AG08395 (cell line): ENCODE results near the gene TRIM10.
"Not testable (repeated sequence)": the region's sequence is repeated elsewhere in the genome, so short reads cannot be mapped to it uniquely, and the experiment has no call there.

Experiments used
- DNase-seq: peaks from one replicate; pipeline ENCODE4 v3.0.0; 2012; ENCODE audit warnings: mixed read lengths, low spot score

Gene TRIM10

DNA sequence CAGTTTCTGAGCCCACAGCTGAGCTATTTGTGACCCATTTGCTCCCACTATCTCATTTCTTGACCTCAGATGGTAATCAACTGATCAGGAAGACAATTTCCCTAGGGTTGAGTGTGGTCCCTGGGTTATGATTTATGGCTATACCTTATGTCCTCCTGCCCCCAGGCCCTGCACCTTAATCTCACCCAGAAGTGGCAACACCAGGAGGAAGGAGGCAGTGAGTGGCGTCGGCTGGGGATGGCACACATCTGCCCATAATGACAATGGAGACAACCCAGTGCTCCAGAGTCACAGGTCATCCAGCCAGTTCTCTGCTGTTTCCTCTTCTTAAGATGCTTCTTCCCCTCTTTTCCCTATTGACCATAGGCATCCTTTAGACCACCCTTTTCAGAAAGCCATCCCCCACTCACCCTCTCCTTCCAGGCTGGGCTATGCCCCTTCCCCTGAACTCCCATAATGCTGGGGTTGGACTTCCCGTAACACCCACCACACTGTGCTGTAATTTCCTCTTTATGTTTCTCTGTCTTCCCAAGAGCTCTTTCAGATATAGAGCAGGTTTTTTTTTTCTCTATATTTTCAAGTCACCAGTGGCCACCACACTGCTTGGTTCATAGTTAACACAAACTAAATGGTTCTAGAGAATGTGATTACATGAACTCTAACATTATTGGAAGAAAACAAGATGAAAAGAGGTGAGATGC is 8.0 kb downstream of the TRIM10 start:
- DNase-seq, result no peak

DNA sequence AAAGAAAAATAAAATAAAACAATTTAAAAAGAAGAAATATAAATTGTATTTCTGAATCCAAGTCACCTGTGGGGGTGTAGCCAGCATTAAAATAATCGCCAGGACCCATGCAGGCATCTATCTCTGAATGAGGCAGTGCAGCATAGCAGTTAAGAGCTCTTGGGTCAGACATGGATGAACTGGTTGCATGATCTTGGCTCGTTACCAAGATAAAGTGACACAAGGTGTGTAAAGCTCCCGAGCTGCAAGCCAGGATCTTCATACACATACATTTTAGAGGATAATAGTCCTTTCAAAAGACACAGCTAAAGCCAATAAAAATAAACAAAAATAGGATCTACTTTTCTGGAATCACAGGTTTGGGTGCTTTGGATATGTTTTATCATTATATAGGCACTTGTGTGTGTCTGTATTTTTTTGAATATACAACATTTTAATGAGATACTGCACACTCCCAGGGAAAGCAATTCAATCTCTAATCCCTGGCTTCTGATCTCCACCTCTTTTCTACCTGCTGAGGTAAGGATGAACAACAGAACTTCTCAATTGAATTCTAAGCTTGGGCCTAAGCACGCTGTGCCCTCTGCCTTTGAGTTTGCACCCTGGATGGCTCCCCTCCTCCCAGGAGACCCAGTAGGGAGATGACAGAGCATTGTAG is 8.9 kb downstream of the TRIM10 start:
- DNase-seq, result no peak

DNA sequence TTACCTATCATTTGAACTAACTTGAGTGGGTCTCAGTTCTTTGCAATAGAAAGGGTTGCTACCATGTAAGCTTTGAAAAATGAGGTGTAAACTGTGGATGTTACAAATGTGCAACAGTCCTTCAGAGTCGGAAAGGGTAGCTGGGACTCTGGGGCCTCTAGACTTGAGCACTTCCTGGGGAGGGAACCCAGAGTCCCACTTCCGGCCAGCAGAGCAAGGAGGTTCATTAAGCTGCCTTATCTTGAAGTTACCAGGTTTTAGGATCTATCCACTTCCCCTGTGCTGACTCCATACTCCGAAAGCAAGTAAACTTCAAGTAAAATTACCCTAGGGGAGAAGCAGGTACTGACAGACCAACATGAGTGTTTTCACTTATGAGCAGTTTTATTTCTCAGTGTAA is 9.4 kb downstream of the TRIM10 start:
- DNase-seq, result no peak

DNA sequence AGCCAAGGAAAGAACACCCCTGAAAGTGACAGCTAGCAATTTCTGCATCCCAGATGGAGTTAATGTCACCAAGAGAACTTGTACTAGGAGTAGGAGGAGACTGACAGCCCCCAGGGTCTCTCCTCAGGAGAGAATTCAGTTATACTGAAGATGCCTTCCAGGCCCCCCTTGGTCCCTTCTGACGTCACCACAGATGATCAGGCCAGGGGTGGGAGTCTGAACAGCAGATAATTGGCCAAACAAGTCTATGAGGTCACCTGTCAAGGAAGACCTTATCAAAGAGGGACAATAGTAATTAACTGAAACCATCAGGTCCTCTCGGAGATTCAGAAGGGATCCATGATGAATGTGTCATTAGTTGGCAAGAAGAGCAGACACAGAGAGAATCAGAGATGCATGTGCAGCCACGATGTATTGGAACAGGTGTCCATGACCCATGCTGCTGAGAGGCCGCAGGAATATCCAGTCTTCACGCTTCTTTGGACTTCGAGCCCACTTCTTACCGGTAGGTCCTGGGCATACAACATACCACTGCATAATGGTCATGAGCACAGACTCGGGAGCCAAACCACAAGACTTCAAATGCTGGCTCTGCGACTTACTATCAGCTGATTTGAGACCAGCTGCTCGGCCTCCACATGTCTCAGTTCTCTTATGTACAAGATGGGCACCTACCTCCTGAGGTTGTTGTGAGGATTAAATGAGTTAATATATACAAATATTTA is 10.2 kb downstream of the TRIM10 start:
- peak; percentile 26 for DNase-seq

DNA sequence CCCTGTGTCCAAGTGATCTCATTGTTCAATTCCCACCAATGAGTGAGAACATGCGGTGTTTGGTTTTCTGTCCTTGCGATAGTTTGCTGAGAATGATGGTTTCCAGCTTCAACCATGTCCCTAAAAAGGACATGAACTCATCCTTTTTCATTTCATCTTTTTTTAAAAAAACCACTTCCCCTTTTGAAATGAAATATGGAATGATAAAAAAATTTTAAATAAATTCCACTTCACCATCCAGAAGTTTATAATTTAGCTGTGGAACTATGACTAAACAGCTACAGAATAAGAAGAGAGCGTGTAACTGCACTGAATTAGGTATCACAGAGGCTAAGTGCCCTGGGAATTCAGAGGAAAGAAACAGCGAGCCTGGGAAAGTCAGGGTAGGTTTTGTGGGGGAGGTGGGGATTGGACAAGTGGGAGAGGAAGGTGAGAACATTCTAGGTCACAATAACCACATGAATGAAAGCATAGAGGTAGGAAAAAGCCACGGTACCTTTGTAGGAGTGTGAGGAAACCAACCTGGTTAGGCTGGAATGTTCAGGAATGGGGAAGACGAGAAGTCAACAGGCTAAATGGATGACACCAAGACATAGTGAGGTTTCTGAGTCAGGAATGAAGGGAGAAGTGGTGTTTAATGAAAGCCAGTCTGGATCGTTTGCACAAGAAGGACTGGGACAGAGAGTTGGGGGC is 11.0 kb downstream of the TRIM10 start:
- DNase-seq, result no peak

DNA sequence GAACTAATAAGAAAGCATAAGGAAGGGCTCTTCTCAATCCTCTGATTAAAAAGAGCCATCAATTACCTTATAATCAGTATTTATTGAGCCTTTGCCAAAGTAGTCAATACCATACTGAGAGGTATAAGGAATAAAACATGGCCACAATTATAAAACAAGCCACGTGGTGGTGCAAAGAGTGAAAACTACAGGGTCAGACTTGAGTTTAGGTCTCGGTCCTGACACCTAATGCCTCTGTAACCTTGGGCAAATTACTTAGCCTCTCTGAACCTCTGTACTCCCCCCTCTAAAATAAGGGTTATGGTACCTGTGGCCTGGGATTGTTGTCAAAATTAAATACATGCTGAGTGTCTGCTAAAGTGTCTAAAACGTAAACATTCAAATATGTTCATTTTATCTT is 11.8 kb downstream of the TRIM10 start:
- no peak for DNase-seq

DNA sequence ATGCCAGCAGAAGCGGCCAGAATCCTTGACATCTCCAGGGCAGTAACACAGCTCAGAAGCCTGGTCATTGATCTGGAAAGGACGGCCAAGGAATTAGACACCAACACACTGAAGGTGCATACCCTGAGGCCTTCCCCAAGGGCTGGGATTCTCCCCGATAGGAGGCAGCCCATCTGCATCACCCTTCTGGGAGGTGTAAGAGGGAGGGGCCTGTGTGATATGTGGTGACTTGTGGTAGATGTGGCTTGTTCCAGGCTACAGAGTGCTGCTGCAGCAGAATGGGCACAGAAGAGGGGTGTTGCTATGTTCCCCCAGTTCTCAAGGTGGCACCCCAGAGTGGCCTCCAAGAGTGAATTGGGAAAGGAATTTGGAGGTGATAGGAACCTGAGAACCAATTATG is 13.9 kb downstream of the TRIM10 start:
- no peak for DNase-seq

DNA sequence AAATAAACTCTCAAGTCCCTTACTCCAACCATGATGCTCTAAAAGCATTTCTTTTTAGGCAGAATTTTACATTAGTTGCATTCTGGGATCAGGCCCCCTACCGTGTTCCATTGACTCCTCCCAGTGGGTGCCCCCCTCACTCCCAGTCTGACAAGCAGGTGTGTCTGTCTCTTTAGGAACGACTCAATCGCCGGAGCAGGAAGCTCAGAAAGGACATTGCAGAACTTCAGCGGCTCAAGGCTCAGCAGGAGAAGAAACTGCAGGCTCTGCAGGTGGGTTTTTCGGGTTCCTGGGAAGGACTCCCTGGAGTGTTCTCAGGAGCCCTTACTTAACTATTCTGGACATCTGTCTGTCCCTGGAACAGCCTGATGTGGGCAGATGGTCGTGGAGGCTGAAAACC is 15.2 kb downstream of the TRIM10 start:
- no peak for DNase-seq

DNA sequence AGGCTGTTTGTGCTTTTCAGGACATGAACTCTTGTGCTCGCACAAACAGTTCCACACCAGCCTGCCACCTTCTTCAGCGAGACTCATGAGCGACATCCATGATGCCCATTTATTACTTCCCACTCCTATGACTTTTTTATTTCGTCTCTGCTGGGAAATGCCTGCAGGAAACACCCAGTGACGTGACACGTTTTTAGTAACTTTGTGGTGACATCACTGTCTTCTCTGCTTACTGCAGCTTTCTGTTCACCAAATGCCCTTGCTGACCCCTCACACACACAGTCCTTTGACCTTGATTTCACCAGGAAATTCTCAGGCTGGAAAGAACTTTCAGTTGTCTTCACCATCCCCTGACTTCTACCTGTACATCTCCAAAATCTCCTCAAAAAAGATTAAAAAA is 16.2 kb downstream of the TRIM10 start:
- no peak for DNase-seq

DNA sequence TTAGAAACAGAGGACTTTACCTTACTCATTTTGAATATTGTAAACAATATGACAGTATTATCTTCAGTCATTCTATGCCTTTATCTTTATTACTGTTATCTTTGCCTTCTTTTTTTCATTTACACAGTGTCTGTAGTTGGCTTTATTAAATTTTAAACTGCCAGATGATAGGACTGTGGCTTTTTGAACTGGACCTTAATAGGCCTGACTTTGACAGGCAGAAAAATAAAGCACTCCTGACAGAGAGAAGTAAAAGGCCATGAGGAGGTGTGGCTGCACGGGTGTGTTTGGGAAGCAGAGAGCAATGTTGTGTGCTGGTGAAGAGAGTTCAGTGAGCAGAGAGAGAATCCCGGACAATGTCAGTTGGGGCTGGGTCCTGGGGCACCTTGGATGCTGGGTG is 17.2 kb downstream of the TRIM10 start:
- DNase-seq, result no peak

DNA sequence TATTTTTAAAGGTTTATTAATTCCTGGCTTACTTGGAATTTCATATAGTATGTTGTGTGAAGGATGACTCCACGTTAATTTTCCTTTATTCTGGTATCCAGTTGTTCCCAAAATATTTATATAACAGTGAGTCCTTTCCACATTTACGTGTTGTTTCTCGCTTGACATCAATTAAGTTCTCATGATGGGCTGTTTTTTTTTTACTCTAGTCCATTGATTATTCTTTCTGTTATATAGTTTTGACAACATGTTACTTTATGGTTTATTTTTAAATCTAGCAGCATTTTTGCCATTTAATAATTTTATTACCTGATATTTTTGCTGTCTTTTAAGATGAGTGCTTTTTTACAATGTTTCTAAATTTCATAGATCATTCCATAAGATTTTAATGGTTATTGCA is 18.3 kb downstream of the TRIM10 start:
- DNase-seq, result no peak

DNA sequence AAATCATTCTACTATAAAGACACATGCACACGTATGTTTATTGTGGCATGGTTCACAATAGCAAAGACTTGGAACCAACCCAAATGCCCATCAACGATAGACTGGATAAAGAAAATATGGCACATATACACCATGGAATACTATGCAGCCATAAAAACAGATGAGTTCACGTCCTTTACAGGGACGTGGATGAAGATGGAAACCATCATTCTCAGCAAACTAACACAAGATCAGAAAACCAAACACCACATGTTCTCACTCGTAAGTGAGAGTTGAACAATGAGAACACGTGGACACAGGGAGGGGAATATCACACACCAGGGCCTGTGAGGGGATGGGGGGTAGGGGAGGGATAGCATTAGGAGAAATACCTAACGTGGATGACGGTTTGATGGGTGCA is 20.8 kb downstream of the TRIM10 start:
- not testable (repeated sequence) for DNase-seq

DNA sequence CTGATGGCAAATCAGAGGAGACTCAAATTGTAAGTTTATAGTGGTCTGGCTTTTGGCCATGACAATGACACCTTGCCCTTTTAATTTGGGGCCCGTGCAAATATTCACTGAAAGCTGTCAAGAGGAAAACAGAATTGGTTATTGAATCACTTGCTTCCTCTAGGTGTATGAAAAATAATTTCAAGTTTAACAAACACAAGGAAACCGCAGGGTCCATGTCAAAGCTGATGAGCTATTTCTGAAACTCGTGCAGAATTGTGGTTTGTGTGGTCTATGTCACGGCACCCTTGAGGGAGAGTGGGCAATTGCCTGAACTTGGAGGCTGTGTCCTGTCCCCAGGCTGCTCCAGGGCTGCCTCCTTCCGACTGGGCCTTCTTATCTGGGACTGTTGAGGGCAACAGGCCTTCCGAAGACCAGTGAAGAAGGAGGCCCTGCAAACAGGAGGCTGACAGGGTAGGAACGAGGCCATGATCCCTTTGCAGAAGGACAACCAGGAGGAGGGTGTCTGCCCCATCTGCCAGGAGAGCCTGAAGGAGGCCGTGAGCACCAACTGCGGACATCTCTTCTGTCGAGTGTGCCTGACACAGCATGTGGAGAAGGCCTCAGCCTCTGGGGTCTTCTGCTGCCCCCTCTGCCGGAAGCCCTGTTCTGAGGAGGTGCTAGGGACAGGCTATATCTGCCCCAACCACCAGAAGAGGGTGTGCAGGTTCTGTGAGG is 24.3 kb downstream of the TRIM10 start:
- no peak for DNase-seq

DNA sequence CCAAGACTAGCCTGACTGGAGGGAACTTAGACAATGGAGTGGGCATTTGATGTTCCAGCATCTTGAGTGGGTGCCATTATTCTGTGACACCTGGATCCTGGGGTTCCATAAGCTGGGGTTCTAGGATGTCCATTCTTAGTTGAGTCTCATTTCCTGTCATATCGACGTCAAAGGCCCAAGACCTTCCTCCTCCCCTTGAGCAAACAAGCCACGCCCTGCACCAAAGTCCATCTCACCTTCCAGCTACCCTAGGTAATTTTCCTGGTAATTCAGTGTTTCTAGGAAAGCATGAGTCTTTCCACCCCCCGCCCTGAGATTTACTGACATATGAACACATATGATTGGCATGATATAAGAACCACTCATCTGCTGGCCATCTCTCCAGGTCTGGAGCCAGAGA is 25.3 kb downstream of the TRIM10 start, which contains the start of gene TRIM40:
TRIM40 (plus strand) TSS at position 384 of the 400 bp plus-strand sequence. CDS start 897 bp downstream, outside the sequence.
- no peak for DNase-seq

DNA sequence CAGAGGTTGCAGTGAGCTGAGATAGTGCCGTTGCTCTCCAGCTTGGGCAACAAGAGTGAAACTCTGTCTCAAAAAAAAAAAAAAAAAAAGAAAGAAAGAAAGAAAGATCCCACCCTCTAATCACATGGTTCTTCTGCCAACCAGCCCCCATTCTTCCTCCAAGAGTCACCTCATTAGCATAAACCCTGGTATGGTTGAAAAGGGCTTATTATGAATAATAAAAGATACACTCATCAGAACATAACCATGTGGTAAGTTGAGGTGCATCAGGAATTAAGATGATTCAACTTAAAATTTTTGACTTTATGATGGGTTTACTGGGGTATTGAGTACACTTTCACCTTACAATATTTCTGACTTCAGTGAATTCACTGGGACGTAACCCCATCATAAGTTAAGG is 25.9 kb downstream of the TRIM10 start:
- DNase-seq, result no peak

DNA sequence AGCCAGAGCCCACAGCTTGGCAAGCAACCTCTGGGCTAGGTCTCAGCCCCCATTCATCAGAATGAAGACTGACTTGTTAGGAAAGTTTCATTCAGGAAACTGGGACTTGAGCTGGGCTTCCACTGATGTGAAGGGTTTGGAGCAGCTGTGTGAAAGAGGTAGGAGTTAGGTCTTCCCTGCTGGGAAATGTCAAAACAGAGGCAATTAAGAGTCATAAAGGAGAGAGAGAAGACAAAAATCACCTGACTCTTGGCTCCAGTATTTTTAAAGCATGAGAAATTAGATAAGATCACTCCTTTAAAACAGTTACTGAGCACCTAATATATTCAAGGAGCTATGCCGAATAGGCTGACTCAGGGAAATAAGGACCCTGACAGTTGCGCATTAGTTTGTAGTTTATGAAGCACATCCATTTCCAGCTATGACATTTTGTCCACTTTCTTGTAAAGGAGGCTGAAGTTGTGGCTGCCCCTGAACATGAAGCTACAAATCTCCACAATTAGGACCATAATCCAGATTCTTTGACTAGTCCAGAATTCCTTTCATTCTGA is 29.0 kb downstream of the TRIM10 start:
- no peak for DNase-seq

DNA sequence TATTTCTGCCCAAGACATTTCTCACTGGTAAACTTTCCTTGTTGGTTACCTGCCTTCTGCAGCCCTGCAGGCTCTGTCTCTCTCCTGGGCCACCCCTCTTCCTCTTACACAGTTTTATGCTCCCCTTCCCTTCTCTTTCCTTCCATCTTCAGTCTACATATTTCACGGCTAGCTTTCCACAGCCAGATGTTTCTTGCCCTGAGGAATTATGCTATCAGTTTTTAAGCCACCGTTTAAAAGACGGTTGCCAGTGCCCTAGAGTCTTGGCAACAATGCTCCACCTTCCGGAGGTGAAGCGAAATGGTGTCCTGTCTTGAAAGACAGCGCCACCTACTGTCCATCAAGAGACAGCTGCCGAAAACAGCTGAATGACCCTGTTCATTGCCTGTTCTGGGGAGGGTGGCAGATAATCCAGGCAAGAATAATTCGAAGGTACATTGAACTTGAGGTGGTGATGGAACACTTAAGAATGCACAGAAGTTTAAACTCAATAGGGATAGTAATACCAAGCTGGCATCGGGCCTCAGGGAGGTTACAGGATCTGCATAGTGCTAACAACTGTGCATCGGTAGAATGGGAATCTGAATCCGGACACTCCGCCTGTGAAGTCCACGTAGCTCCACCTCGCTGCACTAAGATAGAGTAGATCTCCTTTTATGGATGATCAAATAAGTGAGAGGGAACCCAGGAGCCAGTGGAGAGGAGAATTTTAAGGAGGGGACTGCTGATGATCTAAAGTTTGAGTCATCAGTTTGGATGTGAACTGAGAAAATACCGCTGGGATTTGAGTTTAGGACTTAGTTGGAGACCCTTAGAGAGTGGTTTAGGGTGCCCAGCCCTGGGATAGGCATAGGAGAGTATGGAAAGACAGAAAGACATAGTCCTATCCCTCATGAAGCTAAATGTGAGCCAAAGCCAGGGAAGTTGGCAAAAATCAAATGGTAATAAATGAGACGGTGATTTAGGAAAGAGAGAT is 29.8 kb downstream of the TRIM10 start:
- DNase-seq, result peak; percentile 88

DNA sequence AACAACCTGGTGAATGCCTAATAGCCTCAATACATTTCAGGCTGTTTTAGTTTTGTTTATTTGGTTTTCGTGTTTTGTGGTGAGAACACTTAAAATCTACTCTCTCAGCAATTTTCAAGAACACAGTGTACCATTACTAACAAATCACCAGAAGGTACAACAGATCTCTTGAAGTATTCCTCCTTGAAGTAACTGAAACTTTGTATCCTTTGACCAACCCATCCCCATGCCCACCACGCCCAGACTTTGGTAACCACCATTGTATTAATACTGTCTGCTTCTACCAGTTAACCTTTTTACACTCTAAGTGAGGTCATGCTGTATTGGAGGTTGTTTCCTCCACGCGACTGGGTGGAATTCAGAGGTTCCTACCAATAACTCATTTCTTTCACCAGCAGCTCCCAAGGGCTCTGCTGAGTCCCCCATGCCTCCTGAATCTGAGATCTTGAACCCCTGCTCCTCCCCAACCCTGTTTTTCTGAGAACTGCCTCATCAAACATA is 30.8 kb downstream of the TRIM10 start:
- DNase-seq, result no peak

DNA sequence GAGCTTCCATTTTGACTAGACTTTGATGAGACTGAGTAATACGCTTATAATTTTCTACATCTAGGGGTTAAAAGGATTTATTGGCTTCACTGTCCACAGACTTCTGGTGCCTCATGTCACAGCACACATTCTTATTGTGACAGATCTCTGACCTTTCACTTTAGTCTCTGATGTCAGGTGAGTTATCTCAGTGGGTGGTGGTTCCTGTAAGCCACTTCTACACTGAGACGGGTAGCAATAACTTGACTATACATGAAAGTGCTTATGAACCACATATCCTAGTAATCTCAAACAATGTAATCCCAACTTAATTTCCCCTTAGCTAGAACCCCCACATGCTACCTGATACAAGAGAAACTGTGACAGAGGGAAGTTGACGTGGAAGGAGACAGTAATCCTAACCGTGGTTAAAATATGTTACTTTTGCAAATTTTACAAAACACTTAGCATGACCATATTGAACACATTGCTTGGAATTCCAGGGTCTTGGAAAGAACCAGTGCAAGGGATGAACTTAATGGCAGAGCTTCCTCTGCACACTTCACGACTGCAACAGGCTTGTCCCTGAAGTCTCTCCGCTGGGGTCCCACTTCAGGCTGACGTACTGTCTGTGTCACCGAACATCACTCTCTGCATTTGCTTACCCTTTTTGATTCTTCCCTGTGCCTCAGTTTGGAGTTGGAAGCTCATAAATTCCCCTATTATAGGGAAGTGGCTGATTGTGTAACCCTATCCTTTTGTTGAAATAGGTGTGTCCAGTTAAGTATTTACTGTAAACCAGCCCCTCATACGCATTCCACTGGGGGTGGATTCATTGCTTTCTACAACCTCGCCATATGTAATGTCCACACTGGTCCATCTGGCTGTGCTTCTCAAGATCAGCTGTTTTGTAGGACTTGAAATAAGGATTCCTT is 31.5 kb downstream of the TRIM10 start:
- no peak for DNase-seq
